SU-DHL-6 (cell line): ENCODE results near the gene ADIRF.

ENCODE experiments used
- H2AFZ ChIP-seq: fragments of 200-600 bp; sonication (generic); 2 replicates; pipeline ENCODE4 v1.6.1; 2014; ENCODE audit warnings: low read depth, mild to moderate bottlenecking, moderate library complexity, mixed read lengths, antibody characterized with exemption, low read length; ENCODE audit not compliant: severe bottlenecking
- H3F3A ChIP-seq: fragments of 200-600 bp; shearing (Covaris generic); 2 replicates; pipeline ENCODE4 v1.6.0; 2016; ENCODE audit warnings: antibody characterized with exemption, mild to moderate bottlenecking; ENCODE audit not compliant: insufficient read depth
- H3K27ac ChIP-seq: fragments of 200-600 bp; sonication (generic); 2 replicates; pipeline ENCODE4 v1.5.1; 2016; ENCODE audit warnings: low read depth, mild to moderate bottlenecking, low read length, moderate library complexity, mixed read lengths
- H3K27me3 ChIP-seq: fragments of 200-600 bp; sonication (generic), shearing (Covaris generic); 2 replicates; pipeline ENCODE4 v1.6.0; 2014; ENCODE audit warnings: mild to moderate bottlenecking, low read length
- H3K36me3 ChIP-seq: fragments of 200-600 bp; sonication (generic); 2 replicates; pipeline ENCODE4 v1.6.1; 2014; ENCODE audit warnings: mild to moderate bottlenecking, low read length, mixed read lengths
- H3K4me2 ChIP-seq: fragments of 300-600, 200-600 bp; shearing (Covaris generic), sonication (generic); 2 replicates; pipeline ENCODE4 v1.6.0; 2014; ENCODE audit warnings: low read length, low read depth, mild to moderate bottlenecking; ENCODE audit not compliant: poor library complexity, severe bottlenecking
- H3K4me3 ChIP-seq: fragments of 200-600 bp; sonication (generic); 2 replicates; pipeline ENCODE4 v1.5.1; 2014; ENCODE audit warnings: antibody characterized with exemption, low read length, mild to moderate bottlenecking, mixed read lengths; ENCODE audit not compliant: insufficient read depth, poor library complexity, severe bottlenecking
- H3K79me2 ChIP-seq: fragments of 200-600 bp; sonication (generic); 2 replicates; pipeline ENCODE4 v1.6.1; 2014; ENCODE audit warnings: mild to moderate bottlenecking, low read length, moderate library complexity; ENCODE audit not compliant: insufficient read depth
- H3K9ac ChIP-seq: fragments of 200-600 bp; sonication (generic); 2 replicates; pipeline ENCODE4 v1.7.0; 2014; ENCODE audit warnings: mild to moderate bottlenecking, low read length
- H3K9me2 ChIP-seq: fragments of 200-600 bp; sonication (generic); replicated peaks from 2 replicates; pipeline ENCODE4 v1.6.1; 2014; ENCODE audit warnings: low read length; ENCODE audit not compliant: insufficient read depth
- H3K9me3 ChIP-seq: fragments of 200-600 bp; sonication (generic); 2 replicates; pipeline ENCODE4 v1.6.1; 2014; ENCODE audit warnings: low read length, mixed read lengths; ENCODE audit not compliant: insufficient read depth
- H4K20me1 ChIP-seq: fragments of 200-600 bp; sonication (generic); 2 replicates; pipeline ENCODE4 v1.6.1; 2014; ENCODE audit warnings: low read depth, mild to moderate bottlenecking, antibody characterized with exemption, low read length, moderate library complexity, mixed read lengths
- CTCF ChIP-seq: fragments of 200-600 bp; sonication (generic); IDR thresholded peaks from one replicate; pipeline ENCODE4 v1.5.1; 2017; ENCODE audit warnings: antibody characterized with exemption, mild to moderate bottlenecking, low read length, moderate library complexity; ENCODE audit not compliant: insufficient read depth, poor library complexity, severe bottlenecking
- EZH2phosphoT487 ChIP-seq: fragments of 200-600 bp; sonication (generic), shearing (Covaris generic); conservative IDR thresholded peaks from 2 replicates; pipeline ENCODE4 v1.6.1; 2018; ENCODE audit warnings: mild to moderate bottlenecking, antibody characterized with exemption, low read length, moderate library complexity, mixed read lengths

ADIRF gene

GRCh38 chr10:86953747-86954680, 14.3 kb upstream of the ADIRF start:
- no peaks in the 10 kb centered on the region for H3K27me3 ChIP-seq

GRCh38 chr10:86954681-86955500, 13.4 kb upstream of the ADIRF start:
- no peaks in the 10 kb centered on the region for H3K9me2 ChIP-seq
- no peaks in the 10 kb centered on the region for H4K20me1 ChIP-seq
- H3K27ac ChIP-seq, result no peak overlapping the region
- no peaks in the 10 kb centered on the region for H3F3A ChIP-seq
- H3K27me3 ChIP-seq, result no peaks in the 10 kb centered on the region
- no peak overlapping the region for H3K9ac ChIP-seq
- TF ChIP-seq CTCF (no peak), EZH2phosphoT487 (no peak)
- no peak overlapping the region for H3K4me2 ChIP-seq
- H3K9me3 ChIP-seq, result no peaks in the 10 kb centered on the region
- no peaks in the 10 kb centered on the region for H3K79me2 ChIP-seq
- no peaks in the 10 kb centered on the region for H3K36me3 ChIP-seq
- no peak overlapping the region for H3K4me3 ChIP-seq
- H2AFZ ChIP-seq, result no peak overlapping the region

More at GRCh38 chr10:86953747-86954680, 14.3 kb upstream of the ADIRF start:
- H3K4me3 ChIP-seq, result no peak overlapping the region
- H3F3A ChIP-seq, result no peaks in the 10 kb centered on the region
- H3K79me2 ChIP-seq, result no peaks in the 10 kb centered on the region
- H3K9me2 ChIP-seq, result no peaks in the 10 kb centered on the region
- H2AFZ ChIP-seq, result no peak overlapping the region
- H4K20me1 ChIP-seq, result no peaks in the 10 kb centered on the region
- H3K4me2 ChIP-seq, result no peak overlapping the region
- no peak overlapping the region for H3K9ac ChIP-seq
- TF ChIP-seq CTCF, result no peak
- TF ChIP-seq EZH2phosphoT487, result no peak
- no peaks in the 10 kb centered on the region for H3K9me3 ChIP-seq
- no peaks in the 10 kb centered on the region for H3K36me3 ChIP-seq
- no peak overlapping the region for H3K27ac ChIP-seq

- no peak overlapping the region for H3K27ac ChIP-seq
These were observed 12.6 kb upstream of the ADIRF start for GRCh38 chr10:86955501-86956194.

More at GRCh38 chr10:86955501-86956194, 12.6 kb upstream of the ADIRF start:
- no peaks in the 10 kb centered on the region for H3K9me3 ChIP-seq
- H3K9me2 ChIP-seq, result no peaks in the 10 kb centered on the region
- no peak overlapping the region for H3K4me2 ChIP-seq
- H3K79me2 ChIP-seq, result no peaks in the 10 kb centered on the region
- no peaks in the 10 kb centered on the region for H3K27me3 ChIP-seq
- no peaks in the 10 kb centered on the region for H4K20me1 ChIP-seq
- no peak for TF ChIP-seq EZH2phosphoT487
- TF ChIP-seq CTCF, result no peak
- H3K36me3 ChIP-seq, result no peaks in the 10 kb centered on the region
- no peak overlapping the region for H2AFZ ChIP-seq
- no peak overlapping the region for H3K9ac ChIP-seq
- no peaks in the 10 kb centered on the region for H3F3A ChIP-seq
- H3K4me3 ChIP-seq, result no peak overlapping the region
